KOPT-K1 (cell line): ENCODE measurements around the gene BAIAP2L2.

Source experiments
- H3K27ac ChIP-seq: fragments of 200-600 bp; sonication (generic); 2 replicates; pipeline ENCODE4 v1.5.1; 2016; ENCODE audit warnings: antibody characterized with exemption, mild to moderate bottlenecking, low read depth, low read length; ENCODE audit not compliant: poor library complexity, severe bottlenecking
- H3K36me3 ChIP-seq: fragments of 200-600 bp; sonication (generic); 2 replicates; pipeline ENCODE4 v1.5.1; 2017; ENCODE audit warnings: antibody characterized with exemption, mild to moderate bottlenecking, low read length, moderate library complexity; ENCODE audit not compliant: insufficient read depth
- H3K9me3 ChIP-seq: fragments of 200-600 bp; sonication (generic); 2 replicates; pipeline ENCODE4 v1.5.1; 2017; ENCODE audit warnings: antibody characterized with exemption, low read length, mild to moderate bottlenecking; ENCODE audit not compliant: insufficient read depth, poor library complexity, severe bottlenecking

BAIAP2L2 gene

GRCh38 chr22:38074181-38075104 lies 36.0 kb downstream of the BAIAP2L2 start:
- no peaks in the 10 kb centered on the region; the same call in 1 of the 2 replicates for H3K36me3 ChIP-seq
- H3K9me3 ChIP-seq, result no peaks in the 10 kb centered on the region
- no peak overlapping the region for H3K27ac ChIP-seq

DNA sequence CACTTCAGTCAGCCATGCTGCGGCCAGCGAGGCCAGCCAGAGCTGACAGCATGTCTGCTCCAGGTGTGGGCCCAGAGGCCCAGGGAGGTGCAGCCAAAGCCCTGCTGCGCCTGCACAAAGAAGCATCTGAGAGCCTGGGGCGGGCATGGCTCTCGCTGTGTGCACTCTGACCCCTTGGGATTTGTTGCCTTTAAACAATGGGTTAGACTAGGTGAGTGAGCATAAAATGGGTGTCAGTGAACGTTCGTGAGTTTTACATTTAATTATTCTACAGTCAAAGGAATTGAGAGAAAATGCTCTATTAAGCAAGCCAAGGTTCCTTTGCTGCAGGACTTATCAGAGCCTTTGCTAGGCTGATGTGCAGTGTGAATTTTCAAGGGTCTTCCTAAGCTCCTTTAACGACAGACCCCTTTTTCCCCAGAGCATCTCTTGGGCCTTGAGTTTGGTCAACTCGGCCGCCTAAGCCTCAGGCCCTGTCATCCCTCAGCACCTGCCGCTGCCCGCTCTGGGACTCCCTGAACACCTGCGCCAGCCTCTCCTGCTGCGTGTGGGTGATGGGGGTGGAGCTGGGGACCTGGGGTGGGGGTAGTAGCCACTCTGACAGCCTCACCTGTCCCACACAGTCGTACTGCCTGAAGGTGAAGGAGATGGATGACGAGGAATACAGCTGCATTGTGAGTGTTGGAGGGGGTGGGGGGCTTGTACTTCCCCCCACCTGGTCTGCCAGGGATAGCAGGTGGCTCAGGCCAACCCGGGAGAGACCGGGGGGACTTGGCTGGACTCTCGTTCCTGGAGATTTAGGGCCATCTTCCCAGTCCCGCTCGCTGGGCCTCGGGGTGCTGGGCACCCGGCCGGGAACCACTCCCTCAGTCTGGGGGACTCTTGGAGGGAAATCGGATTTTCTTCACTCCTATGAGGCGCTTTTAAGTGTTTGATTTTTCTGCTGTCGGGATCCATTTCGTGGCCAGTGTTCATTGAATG lies 37.0 kb downstream of the BAIAP2L2 start:
- Histone ChIP-seq H3K9me3 (no peaks in the 10 kb centered on the region), H3K27ac (no peak overlapping the region), H3K36me3 (no peaks in the 10 kb centered on the region; the same call in 1 of the 2 replicates)

GRCh38 chr22:38072322-38073149 lies 37.9 kb downstream of the BAIAP2L2 start:
- Histone ChIP-seq H3K9me3 (no peaks in the 10 kb centered on the region), H3K36me3 (no peaks in the 10 kb centered on the region; the same call in 1 of the 2 replicates), H3K27ac (no peak overlapping the region)

DNA sequence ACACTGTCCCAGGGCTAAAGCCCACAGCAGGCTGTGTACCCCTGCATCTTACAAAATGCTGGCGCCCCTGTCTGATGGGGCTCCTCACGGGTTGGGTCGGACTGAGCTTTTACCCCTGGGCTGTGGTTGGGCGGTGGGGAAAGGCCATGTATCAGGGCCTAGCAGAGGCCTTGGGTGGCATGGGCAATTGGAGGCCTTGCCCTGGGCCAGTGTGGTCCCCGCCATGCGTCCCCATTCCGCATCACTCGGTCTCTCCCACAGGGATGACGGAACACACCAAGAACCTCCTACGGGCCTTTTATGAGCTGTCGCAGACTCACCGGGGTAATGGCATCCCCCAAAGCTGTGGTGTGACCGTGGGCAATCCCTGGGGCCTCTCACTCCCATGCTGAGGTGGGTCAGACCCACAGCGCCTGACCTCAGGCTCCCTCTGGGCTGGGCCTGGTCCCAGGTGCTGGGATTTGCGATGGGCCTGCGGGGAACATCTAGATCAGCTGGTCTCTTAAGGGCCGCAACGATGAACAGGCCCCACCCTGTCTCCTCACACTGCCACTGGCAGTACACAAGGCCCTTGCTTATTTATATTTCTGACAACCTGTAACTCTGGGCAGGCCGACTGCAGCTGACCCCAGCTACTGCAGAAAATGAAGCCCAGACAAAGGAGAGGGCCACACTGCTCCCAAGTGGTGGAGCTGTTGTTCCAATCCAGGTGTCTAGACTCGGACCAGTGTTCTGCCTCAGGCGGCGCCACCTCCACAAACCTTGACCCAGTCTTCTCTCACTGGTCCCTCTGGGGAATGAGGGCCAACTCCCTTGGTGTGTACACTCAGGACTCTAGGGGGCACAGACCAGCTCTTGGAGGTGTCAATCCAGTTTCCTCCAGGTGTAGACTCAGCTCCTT lies 38.8 kb downstream of the BAIAP2L2 start:
- H3K9me3 ChIP-seq, result no peaks in the 10 kb centered on the region
- no peaks in the 10 kb centered on the region; the same call in 1 of the 2 replicates for H3K36me3 ChIP-seq
- H3K27ac ChIP-seq, result no peak overlapping the region

- Histone ChIP-seq H3K9me3 (no peaks in the 10 kb centered on the region), H3K36me3 (peaks cover 8% of the 10 kb centered on the region; the same call in 1 of the 2 replicates), H3K27ac (no peak overlapping the region)
Measured at GRCh38 chr22:38070250-38070921, 40.1 kb downstream of the BAIAP2L2 start.

DNA sequence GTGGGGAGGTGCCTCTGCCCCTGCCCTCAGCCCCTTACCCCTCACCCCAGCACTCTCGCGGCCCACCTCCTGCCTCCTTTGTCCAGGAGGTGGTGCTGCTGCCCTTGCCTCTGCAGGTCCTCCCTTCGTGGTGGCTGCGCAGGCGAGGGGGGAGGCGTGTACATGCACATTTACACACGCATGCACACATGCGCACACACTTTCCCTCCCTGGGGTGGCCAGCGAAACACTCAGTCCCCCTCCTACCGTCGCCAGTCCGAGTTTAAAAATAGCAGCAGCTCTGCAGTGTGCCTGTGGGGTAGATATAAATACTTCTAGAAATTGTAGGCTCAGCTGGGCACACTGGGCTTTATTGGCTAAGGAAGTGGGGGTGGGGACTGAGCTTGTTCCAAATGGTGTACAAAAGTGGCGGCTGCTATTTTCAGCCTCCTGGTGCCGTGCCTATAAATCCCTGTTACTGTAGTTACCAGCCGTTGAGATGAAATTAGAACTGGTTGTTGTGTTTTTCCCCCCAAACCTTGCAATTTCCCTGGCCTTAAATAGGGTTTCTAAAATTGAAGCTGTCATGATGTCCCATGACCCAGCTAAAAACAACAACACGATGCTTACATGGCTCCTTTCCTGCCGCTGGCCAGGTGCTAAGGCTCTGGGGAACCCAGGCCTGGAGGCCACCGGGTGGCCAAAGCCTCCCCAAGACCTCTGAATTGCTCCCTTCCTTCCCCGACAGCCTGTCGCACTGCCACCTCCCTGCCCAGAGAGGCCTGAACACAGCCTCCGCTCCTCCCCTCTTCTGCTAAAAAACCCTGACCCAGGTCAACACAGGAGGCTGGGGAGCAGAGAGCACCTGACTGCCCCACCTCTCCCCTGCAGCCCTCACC lies 40.9 kb downstream of the BAIAP2L2 start:
- Histone ChIP-seq H3K27ac (no peak overlapping the region), H3K36me3 (peaks cover 15% of the 10 kb centered on the region; the same call in 1 of the 2 replicates), H3K9me3 (no peaks in the 10 kb centered on the region)

GRCh38 chr22:38068641-38069371 lies 41.7 kb downstream of the BAIAP2L2 start:
- H3K9me3 ChIP-seq, result no peaks in the 10 kb centered on the region
- peaks cover 15% of the 10 kb centered on the region; the same call in 1 of the 2 replicates for H3K36me3 ChIP-seq
- no peak overlapping the region for H3K27ac ChIP-seq

DNA sequence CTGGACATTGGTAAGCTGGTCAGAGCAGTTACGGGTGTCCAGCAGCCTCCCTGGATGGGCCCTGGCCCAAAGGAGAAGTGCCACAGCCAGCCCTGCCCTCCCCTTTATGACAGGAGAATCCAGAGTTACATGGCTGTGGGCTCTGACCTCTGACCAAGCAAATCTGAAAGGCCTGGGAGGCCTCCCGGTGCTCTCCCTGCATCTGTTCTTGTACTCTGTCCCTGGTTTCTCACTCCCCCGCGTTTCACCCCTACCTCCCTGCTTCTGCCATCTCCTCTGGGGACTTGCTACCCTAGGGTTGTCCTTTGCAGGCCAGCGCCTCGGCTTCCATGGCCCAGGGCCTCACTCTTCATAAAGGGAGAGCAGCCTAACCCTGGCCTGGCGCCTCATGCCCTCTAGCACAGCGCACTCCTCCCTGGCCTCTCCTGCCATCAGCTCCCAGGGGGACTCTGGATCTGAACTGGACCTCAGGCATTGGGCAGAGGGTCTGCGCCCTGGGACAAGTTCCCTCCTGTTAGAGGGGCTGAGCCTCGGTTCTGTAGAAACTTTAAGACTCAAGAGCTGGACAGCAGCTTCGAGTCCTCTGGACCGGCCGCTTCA lies 42.6 kb downstream of the BAIAP2L2 start:
- peaks cover 15% of the 10 kb centered on the region; the same call in 1 of the 2 replicates for H3K36me3 ChIP-seq
- H3K9me3 ChIP-seq, result no peaks in the 10 kb centered on the region
- H3K27ac ChIP-seq, result no peak overlapping the region

- Histone ChIP-seq H3K36me3 (peaks cover 15% of the 10 kb centered on the region; the same call in 1 of the 2 replicates), H3K27ac (no peak overlapping the region), H3K9me3 (no peaks in the 10 kb centered on the region)
Measured at GRCh38 chr22:38067028-38067415, 43.5 kb downstream of the BAIAP2L2 start.

DNA sequence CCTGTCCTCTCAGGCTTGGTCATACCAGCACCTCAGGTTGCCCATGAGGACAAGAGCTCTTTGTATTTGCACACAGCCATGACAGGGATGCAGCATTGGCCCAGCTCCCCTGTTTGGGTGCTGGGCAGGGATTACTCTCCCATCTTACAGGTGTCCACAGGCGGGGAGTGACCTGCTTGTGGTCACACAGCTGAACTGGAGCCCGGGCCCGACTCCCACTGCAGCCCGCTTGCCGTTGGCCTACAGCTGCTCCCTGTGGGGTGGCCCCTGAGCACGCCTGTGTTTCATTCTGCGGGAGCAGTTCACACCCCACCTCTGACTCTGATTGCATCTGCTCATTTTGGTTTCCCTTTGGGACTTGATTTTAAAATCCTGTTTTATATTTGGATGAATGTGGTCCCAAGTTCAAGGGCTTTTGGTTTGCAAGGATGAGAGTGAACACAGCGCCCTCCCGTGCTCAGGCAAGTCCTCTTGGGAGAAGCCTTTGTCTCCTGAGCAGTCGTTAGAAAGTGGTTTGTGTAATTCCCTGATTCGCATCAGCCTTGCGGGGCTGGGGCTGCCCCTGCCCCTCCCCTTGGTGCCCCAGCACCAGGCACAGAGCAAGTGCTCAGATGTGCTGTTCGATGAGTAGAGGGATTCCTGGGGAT lies 44.0 kb downstream of the BAIAP2L2 start:
- Histone ChIP-seq H3K27ac (no peak overlapping the region), H3K9me3 (no peaks in the 10 kb centered on the region), H3K36me3 (peaks cover 15% of the 10 kb centered on the region; the same call in 1 of the 2 replicates)

DNA sequence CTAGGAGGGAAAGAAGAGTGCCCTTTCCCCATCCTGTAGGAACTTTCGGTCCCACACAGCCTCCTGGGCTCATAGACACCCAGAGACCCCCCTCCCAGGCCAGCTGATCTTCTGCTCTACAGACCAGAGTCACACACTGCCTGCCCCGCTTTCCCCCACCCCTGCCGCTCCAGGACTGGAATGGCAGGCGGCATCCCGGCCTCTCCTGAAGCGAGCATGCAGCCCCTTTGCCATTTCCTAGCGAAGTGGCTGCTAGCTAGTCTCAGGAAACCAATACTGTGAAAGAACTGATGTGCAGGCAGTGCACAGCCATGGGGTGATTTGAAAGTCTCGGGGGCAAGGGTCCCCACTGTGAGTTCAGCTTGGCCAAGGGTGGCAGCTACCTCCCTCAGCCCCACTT lies 44.9 kb downstream of the BAIAP2L2 start:
- peaks cover 15% of the 10 kb centered on the region; the same call in 1 of the 2 replicates for H3K36me3 ChIP-seq

More for the DNA sequence above, 44.9 kb downstream of the BAIAP2L2 start:
- H3K27ac ChIP-seq, result no peak overlapping the region
- no peaks in the 10 kb centered on the region for H3K9me3 ChIP-seq
